Adrenal gland (tissue), 12 donors: ENCODE results near the gene ADGRB2. TPM values are rescaled to one million over a fixed set of nuclear protein-coding genes. Genes with fewer than 3 reads are reported as not detected.

Experiments
- DNase-seq, 7 donors: peaks; one replicate each; pipeline ENCODE4 v3.0.0-alpha.2; 2019 to 2020
- H3K27ac ChIP-seq, 5 donors: fragments of 200-600 bp; sonication (generic) in 4 of 5; 1 replicate in 3 of 5; 2 replicates in 2 of 5; pipeline versions ENCODE4 v1.5.1 to v1.8.0; 2016 to 2020; ENCODE audit warnings: mild to moderate bottlenecking in 1 of 5
- H3K27me3 ChIP-seq: fragments of 200-600 bp; 2 replicates; pipeline ENCODE4 v1.8.0; 2021
- H3K36me3 ChIP-seq, 2 donors: fragments of 200-600 bp; replicated peaks in 1 of 2; 1 replicate in 1 of 2; 2 replicates in 1 of 2; pipeline versions ENCODE4 v1.5.1 to v1.8.0; 2018 to 2022
- H3K4me1 ChIP-seq, 2 donors: fragments of 200-600 bp; replicated peaks in 1 of 2; 1 replicate in 1 of 2; 2 replicates in 1 of 2; pipeline versions ENCODE4 v1.5.1 to v1.8.0; 2018 to 2021
- H3K4me3 ChIP-seq, 4 donors: fragments of 200-600 bp; sonication (generic) in 3 of 4; one replicate each; pipeline ENCODE4 v1.5.1; 2016 to 2018
- H3K9me3 ChIP-seq, 3 donors: fragments of 200-600 bp; sonication (generic) in 1 of 3; replicated peaks in 1 of 3; 1 replicate in 2 of 3; 2 replicates in 1 of 3; pipeline versions ENCODE4 v1.5.1 to v1.8.0; 2016 to 2021
- POLR2A ChIP-seq, 2 donors: fragments of 450-650 bp; IDR thresholded peaks; one replicate each; pipeline ENCODE4 v1.6.1; 2017; ENCODE audit warnings: antibody characterized with exemption in 2 of 2, mild to moderate bottlenecking in 2 of 2, moderate library complexity in 1 of 2
- WGBS, 4 donors: extraction: QIAGEN DNeasy Blood & Tissue Kit in 2 of 4; methylation state at CpG; one replicate each; pipeline versions ENCODE4 v1.1.5 to v1.1.7; 2013 to 2017; 5-methylcytosine and 5-hydroxymethylcytosine counted together
- intact Hi-C, 2 donors: fragments of 100-400 bp; cut with DNase I; formaldehyde crosslinking; loops; one replicate each; pipeline versions ENCODE4 v1.14.1 to v1.15.0; 2022 to 2023
- polyA plus RNA-seq, 3 donors: library from polyadenylated mRNA; stranded (reverse); fragments of 200-250 nt in 2 of 3; fragments of 350-450 nt in 1 of 3; fragmentation: Illumina TruSeq in 1 of 3; extraction: RNeasy Lipid Tissue Mini Kit (QIAGEN cat#74804) in 1 of 3; gene quantifications; one replicate each; pipeline ENCODE4 v1.2.3, GENCODE V29; 2013 to 2014
- total RNA-seq, 9 donors: library from RNA; depleted of rRNA in 4 of 9; stranded (reverse); fragments of >200 nt in 4 of 9; fragments of 120-200 nt in 1 of 9; fragmentation: NEBNext Ultra II Directional in 1 of 9; extraction: Animal tissue kit (Norgen Biotek cat#: 25700) in 1 of 9; gene quantifications; one replicate each; pipeline versions ENCODE4 v1.1.0 to v1.2.4, GENCODE V29; 2013 to 2023
- TF ChIP-seq, protein P1 (sequence below), 6 experiments: fragments of 450-650 bp in 4 of 6; fragments of 200-600 bp in 2 of 6; sonication (generic) in 1 of 6; IDR thresholded peaks; 1 replicate in 5 of 6; 2 replicates in 1 of 6; pipeline versions ENCODE4 v1.5.1 to v1.8.0; 2016 to 2021; ENCODE audit warnings: antibody characterized with exemption in 6 of 6, mild to moderate bottlenecking in 2 of 6, moderate library complexity in 1 of 6
- donor health status: healthy with polysubstance abuse.
- donor health status: Bipolar disorder and iron deficiency.
- donor health status: DM: yes; HTN: yes; CAD: no.
- donor health status: DM: no; HTN: no; CAD: no.
- donor health status: DM: no; HTN: no; CAD: no.
- donor health status: DM: yes; HTN: yes; CAD: no.

Gene ADGRB2
- total and polyA plus RNA-seq, 12 donors: 1.8 to 57.3 (median 5.1) TPM

- Histone ChIP-seq H3K9me3 (no peaks in the 10 kb centered on the region), H3K27ac (no peak overlapping the region), H3K36me3 (no peaks in the 10 kb centered on the region), H3K4me3 (no peak overlapping the region), H3K4me1 (no peaks in the 10 kb centered on the region), H3K27me3 (no peaks in the 10 kb centered on the region)
- DNase-seq: peak in 1 of 7 donors; percentile 54
- WGBS, 4 donors: 85 to 93% (median 90%) methylated on average over 15 to 16 of the region's 16 CpGs
- TF ChIP-seq, protein P1, sequence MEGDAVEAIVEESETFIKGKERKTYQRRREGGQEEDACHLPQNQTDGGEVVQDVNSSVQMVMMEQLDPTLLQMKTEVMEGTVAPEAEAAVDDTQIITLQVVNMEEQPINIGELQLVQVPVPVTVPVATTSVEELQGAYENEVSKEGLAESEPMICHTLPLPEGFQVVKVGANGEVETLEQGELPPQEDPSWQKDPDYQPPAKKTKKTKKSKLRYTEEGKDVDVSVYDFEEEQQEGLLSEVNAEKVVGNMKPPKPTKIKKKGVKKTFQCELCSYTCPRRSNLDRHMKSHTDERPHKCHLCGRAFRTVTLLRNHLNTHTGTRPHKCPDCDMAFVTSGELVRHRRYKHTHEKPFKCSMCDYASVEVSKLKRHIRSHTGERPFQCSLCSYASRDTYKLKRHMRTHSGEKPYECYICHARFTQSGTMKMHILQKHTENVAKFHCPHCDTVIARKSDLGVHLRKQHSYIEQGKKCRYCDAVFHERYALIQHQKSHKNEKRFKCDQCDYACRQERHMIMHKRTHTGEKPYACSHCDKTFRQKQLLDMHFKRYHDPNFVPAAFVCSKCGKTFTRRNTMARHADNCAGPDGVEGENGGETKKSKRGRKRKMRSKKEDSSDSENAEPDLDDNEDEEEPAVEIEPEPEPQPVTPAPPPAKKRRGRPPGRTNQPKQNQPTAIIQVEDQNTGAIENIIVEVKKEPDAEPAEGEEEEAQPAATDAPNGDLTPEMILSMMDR (IDR thresholded peaks at IDR 0.05): no peak
- no peak for TF ChIP-seq POLR2A (IDR thresholded peaks at IDR 0.05)
- intact Hi-C loops: loop anchor here in 1 of 2 donors (2.0 kb wide), 1 partner anchor 122 kb away; no protein-coding TSS in a partner anchor
Observed at GRCh38 chr1:31786366-31787060, 22.4 kb upstream of the ADGRB2 start.

DNA sequence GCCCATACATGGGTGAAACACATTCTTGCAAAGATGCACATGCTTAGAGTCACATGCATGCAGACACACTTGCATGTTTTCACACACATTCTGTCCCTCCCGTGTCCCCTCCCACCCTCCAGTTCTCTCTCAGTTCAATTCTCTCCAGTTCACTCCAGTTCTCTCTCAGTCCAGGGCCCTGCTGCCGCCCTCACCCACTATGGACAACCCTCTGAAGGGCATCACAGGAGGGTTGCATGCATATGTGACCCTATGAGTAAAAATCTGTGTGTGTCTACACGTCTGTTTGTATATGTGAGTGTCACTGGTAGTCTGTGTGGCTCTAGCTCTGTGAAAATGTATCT is 21.8 kb upstream of the ADGRB2 start:
- Histone ChIP-seq H3K27me3 (no peaks in the 10 kb centered on the region), H3K36me3 (no peaks in the 10 kb centered on the region), H3K9me3 (no peaks in the 10 kb centered on the region), H3K4me1 (no peaks in the 10 kb centered on the region), H3K27ac (no peak overlapping the region), H3K4me3 (no peak overlapping the region)
- WGBS, 4 donors: 78 to 86% (median 84%) methylated on average over 3 of the region's 3 CpGs
- intact Hi-C loops: loop anchor here in 1 of 2 donors (2.0 kb wide), 1 partner anchor 121 kb away; no protein-coding TSS in a partner anchor
- DNase-seq: peak in 1 of 7 donors; percentile 45
- TF ChIP-seq, protein P1 (IDR thresholded peaks at IDR 0.05): no peak
- TF ChIP-seq POLR2A (IDR thresholded peaks at IDR 0.05): no peak

DNA sequence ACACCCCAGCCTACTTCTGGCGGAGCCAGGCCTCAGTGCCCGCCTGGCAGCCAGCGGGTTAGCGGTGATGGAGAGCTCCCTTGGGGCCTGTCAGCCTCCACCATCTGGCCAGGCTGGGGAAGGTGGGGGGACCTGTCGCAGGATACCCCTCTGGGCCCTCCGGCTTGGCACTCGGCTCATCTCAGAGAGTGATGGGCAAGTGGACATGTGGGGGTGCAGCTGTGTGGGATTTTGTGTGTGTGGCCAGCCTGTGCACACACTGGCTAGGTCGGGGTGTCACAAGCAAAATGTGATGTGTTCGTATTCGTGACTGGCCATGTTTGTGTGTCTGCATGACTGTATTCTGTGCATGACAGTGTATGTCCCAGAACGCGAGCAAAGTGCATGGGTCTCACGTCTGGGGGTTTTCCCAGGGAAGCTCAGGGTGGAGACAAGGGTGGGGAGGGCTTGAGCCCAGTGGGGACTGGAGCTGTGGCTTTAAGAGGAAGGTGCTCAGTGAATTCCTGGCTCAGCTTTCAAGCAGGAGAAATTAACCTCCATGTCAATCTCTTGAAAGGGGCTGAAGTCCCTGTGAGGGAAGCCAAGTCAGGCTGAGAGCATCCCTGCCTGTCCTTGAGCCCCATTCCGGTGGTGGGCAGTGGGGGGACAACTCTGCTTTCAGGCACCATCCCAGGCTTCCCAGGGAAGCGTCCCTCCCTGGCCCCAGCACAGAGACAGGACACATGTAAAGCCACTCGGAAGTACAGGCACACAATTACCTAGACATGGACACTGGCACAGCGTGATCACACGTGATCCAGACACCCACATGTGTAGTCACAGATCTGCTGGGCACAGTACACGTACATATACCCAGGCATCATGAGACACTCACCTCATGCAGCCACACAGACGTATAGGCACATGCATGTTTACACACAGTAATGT is 21.1 kb upstream of the ADGRB2 start:
- Histone ChIP-seq H3K9me3 (no peaks in the 10 kb centered on the region), H3K27me3 (no peaks in the 10 kb centered on the region), H3K36me3 (no peaks in the 10 kb centered on the region), H3K4me1 (no peaks in the 10 kb centered on the region), H3K4me3 (no peak overlapping the region), H3K27ac (no peak overlapping the region)
- DNase-seq: peak in 2 of 7 donors; percentile 21 to 55
- intact Hi-C loops: no loop called here
- TF ChIP-seq POLR2A (IDR thresholded peaks at IDR 0.05): no peak
- TF ChIP-seq, protein P1 (IDR thresholded peaks at IDR 0.05): no peak
- whole genome bisulfite sequencing, 4 donors: 65 to 80% (median 74%) methylated on average over 9 to 20 of the region's 20 CpGs

DNA sequence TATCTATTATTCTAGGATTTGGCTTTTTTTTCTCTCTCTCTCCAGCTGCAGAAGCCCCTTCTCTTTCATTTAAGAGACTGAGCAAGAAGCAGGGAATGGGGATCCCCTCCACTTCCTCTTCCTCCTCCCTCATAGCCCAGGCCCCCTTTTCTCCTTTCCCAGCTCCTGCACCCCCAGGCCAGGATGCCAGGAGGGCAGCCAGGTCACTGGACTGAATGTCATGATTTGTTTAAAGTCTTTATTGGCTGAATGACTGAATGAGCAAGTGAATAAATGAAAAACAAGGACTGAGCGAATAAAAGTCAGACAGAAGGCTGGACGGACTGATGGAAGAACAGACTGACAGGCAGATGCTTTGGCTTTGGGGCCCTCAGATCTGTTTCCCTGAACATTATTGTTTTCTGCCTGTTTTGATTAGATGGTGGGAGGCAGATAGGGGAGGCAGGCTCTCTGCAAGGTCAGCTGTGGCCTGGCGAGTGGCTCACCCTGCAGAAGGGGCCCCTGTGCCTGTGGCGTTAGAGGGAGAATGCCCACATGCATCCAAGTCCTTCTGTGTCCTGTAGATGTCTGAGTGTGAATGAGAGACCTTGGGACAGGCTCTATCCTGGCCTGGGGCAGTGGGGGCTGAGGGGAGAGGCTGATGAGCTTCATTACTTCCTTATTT is 20.3 kb upstream of the ADGRB2 start:
- peak in 2 of 7 donors; percentile 1 to 27 for DNase-seq

More for the DNA sequence above, 20.3 kb upstream of the ADGRB2 start:
- H3K36me3 ChIP-seq: no peaks in the 10 kb centered on the region
- no peak overlapping the region for H3K27ac ChIP-seq
- intact Hi-C loops: no loop called here
- TF ChIP-seq, protein P1 (IDR thresholded peaks at IDR 0.05): no peak
- no peak for TF ChIP-seq POLR2A (IDR thresholded peaks at IDR 0.05)
- H3K4me3 ChIP-seq: no peak overlapping the region
- H3K27me3 ChIP-seq: no peaks in the 10 kb centered on the region
- no peaks in the 10 kb centered on the region for H3K9me3 ChIP-seq
- H3K4me1 ChIP-seq: no peaks in the 10 kb centered on the region
- WGBS, 4 donors: 79 to 91% (median 84%) methylated on average over 4 of the region's 4 CpGs
